GM19372 (cell line): ENCODE results near the gene HNRNPUL1.

Experiments
- ATAC-seq: cut with Tn5 transposase; IDR thresholded peaks from one replicate; pipeline ENCODE4 v1.9.1; 2021; ENCODE audit warnings: mild to moderate bottlenecking, low read depth, moderate library complexity; ENCODE audit not compliant: unreplicated experiment

HNRNPUL1 gene

DNA sequence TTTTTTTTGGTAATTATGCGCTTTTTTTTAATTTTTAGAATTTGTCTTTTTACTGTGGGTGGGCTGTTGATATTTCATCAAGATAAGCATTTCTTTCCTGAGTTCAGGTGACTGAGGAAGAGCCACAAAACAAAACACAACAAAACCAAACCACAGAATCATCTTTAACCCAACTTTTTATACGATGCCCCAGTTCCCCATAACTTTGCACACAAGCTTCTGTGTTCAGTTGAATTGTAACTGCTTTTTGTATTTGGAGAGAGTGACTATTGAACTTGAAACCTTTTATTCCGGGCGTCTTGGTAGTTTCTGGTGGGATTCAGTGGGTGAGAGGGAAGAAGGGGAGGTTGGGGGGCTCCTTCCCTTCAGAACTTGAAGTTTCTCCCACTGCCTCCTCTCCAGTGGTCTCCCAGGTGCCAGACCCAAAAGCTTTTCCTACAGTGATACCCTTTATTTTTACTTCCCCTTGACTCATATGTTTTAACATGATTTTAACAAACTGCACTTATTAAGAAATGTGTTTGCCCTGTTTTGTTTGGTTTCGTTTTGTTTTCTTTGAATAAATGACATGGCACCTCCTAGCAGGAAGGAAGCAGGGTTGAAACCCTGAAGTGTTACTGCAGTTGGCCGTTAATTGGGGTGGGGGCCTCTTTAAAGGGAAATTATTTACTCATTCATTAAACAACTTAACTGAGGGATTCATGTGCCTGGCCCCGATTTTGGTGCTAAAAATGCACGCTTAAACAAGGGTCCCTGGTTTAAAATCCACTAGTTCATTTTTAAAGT is 43.1 kb downstream of the HNRNPUL1 start:
- ATAC-seq, result no peak

DNA sequence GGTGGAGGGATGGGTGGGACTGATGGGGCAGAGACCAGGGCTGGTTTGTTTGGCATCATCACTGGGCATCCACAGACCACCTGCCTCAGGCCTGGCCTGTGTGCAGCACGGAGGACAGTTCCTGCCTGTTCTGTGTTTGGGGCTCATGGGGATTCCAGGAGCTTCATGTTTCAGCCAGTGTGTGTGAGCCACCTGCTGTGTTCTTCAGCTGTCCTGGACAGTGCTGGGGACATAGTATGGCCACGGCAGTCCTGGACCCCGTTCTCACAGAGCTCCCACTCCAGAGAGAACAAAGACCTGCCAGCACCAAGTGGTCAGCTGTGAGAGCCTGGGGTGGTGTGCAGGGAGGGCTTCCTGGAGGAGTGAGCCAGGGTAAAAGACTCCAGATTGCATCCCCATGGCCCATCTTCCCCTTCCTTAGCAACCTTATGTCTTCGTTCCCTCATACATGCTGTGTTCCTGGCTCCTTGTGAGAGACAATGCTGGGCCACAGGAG is 43.8 kb downstream of the HNRNPUL1 start:
- no peak for ATAC-seq

DNA sequence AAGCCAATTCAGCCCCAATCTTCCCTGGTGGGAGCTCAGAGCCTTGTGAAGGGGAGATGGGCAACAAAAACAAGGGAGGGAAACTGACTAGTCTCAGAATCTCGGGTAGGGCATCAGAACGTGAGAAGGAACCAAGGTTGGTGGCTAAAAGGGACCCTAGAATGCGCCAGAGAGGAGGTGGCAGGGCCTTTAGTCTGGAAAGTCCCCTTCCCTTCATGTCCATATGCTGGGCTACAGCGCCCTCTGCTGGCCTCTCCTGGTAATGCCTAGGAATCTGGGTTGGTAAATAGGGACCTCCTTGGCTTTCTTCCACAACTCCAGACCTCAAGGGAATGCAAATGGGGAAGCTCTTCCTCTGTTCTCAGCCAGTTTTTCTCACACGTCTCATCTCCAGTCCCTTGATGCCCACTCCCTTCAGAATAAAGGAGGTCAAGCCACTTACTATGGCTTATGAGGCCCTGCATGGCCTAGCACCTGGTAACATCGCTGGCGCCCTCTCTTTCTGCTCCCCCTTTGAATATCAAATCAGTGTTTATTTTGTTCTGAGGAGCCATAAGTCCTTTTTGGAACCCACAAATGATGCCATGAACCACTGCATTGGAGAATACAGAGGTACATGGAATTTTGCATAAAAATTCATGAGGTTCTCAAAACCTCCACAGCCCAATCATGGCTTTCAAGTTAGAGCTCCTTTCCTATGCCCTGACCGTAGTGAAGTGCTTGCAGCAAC is 44.4 kb downstream of the HNRNPUL1 start:
- ATAC-seq, result no peak

DNA sequence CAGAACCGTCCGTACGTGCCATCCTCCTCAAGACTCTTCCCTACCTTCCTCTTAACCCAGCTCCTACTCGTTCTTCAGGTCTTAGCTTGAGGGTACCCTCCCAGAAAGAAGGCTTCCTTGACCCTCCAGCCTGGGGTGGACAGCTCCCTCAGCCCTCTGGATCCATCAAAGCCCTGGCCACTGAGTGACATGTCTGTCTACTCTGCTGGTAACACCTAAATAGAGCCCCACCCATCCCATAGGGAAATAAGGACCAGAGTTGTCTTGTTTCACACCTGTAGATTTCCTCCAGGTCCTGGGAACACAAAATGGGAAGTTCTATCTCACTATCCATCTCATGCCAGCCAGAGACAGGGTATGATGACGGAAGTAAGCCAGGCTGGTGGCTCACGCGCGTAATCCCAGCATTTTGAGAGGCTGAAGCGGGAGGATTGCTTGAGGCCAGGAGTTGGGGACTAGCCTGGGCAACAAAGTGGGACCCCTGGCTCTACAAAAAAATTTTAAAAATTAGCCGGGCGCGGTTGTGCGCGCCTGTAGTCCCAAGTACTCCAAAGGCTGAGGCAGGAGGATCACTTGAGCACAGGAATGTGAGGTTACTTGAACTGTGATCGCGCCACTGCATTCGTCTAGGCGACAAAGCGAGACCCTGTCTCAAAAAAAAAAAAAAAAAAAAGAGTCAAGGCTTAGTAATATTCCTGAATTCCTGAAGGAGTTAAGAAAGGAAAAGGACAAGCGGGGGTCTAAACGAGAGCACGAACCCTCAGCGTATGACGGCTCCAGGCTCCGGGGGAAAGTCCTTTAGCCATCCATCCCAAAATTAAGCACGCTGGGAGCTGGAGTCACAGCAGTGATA is 45.2 kb downstream of the HNRNPUL1 start:
- no peak for ATAC-seq

DNA sequence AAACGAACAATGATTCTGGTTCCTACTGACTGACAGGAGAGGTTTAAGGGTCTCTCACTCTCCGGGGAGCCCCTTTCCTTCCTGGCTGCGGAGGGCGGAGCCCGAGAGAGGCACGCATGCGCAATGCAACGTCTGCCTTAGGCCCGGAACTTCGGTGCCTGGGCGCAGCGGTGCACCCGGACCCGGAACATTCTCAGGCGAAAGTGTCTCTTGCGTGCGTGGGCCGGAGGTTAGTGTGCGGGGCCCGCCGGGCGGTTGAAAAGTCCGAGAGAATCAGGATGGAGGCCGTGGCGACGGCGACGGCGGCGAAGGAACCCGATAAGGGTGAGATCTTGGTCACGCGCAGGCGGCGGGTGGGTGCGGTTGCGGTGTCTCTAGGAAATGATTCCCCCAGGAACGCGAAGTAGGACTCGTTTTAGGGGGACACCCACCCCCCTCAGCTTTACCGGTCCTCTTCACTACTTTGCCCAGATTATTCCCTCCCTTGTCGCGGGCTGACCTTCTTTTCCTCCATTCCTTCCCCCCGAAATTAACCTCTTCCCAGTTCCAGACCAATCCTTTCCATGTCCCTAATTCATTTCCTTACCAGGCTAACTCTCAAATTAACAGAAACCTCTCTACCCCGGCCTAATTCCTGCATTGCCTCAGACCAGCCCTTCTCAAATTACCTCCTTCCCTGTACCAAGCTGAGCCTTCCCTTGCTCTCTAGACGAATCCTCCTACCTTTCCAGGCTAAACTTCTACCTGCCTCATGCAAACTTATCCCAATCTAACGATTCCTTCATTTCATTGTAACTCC is 46.1 kb downstream of the HNRNPUL1 start, which contains the start of gene CCDC97:
Gene CCDC97 (plus strand): TSS at position 140 of the 799 bp plus-strand sequence. CDS start 139 bp downstream, at position 279.
- ATAC-seq, result peak; percentile 71

DNA sequence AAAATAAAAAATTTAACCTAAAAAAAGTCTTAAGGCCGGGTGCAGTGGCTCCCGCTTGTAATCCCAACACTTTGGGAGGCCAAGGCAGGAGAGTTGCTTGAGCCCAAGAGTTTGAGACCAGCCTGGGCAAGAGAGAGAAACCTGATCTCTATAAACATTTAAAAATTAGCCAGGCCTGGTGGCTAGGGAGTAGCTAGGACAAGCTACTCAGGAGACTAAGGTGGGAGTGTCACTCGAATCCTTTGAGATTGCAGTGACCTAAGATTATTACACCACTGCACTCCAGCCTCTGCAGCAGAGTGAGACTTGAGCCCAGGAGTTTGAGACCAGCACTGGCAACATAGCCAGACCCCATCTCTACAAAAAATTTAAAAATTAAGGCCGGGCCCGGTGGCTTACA is 46.9 kb downstream of the HNRNPUL1 start:
- ATAC-seq, result no peak

DNA sequence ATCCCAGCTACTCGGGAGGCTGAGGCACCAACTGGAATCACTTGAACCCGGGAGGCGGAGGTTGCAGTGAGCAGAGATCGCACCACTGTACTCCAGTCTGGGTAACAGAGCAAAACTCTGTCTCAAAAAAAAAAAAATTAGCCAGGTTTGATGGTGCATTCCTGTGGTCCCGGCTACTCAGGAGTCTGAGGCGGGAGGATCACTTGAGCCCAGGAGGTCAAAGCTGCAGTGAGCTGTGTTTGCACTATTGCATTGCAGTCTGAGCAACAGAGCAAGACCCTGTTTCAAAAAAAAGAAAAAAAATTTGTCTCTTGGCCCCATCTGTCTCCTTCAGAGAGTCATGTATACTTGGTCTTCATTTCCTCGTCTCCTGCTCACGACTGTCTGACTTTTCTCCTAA is 47.4 kb downstream of the HNRNPUL1 start:
- no peak for ATAC-seq

DNA sequence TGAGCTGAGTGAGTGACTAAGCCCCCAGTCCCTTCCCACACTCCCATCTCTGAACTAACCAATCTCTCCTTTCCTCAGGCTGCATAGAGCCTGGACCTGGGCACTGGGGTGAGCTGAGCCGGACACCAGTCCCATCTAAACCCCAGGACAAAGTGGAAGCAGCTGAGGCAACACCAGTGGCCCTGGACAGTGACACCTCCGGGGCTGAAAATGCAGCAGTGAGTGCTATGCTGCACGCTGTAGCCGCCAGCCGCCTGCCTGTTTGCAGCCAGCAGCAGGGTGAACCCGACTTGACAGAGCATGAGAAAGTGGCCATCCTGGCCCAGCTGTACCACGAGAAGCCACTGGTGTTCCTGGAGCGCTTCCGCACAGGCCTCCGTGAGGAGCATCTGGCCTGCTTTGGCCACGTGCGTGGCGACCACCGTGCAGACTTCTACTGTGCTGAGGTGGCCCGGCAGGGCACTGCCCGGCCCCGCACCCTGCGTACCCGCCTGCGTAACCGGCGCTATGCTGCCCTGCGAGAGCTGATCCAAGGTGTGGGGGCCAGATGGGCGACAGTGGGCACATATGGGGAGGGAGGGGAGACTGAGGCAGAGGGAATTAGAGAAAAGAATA is 52.2 kb downstream of the HNRNPUL1 start:
- no peak for ATAC-seq

DNA sequence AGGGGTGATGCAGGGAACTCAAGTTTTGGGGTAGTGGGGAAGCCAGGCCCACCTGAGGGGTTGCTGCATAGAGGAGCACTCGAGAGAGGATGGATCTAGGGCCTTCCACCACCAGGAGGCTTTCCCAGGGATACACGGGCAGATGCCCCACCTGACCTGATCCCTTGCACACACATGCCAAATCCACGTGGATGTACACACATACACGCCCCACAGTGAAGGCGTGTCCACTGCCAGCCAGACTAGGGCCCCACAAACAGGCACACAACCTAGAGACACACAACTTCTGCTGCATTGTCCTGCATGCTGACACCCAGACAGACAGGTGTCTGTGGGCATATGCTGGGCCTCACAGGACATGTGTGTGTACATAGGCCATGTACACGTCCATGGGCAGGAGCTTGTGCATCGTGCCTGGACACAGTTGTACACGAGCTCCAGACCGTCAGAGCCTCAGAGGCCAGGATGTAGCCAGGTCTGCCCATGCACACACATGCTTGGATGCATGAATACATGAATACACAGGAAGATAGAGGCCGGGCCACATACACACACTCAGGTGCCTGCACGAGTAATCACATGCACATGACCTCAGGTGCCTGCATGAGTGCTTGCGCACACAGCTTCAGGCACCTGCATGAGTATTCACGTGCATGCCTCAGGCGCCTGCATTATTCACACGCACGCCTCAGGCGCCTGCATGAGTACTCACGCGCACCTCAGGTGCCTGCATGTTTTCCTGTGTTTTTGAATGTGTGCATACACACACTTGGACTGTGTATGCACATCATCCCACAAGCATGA is 54.7 kb downstream of the HNRNPUL1 start:
- no peak for ATAC-seq

DNA sequence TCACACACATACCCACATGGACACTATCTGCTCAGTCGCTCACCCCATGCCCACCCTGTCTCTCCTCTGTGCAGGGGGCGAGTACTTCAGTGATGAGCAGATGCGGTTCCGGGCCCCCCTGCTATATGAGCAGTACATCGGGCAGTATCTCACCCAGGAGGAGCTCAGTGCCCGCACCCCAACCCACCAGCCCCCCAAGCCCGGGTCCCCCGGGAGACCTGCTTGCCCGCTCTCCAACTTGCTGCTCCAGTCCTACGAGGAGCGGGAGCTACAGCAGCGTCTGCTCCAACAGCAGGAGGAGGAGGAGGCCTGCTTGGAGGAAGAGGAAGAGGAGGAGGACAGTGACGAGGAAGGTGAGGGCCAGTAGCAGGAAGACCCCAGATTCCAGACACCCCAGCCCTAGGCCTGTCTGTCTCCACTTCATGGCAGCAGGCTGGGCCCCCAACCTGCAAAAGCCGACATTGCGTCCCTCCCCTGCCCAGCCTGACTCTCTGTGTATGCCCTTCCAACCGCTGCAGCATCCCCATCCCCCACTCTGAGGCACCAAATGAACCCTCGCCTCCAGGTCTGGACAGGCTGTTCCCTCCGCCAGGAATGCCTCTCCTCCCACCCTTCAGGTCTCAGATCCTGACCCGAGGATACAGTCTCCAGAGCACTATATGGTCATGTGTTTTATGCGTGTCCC is 55.5 kb downstream of the HNRNPUL1 start:
- ATAC-seq, result no peak

DNA sequence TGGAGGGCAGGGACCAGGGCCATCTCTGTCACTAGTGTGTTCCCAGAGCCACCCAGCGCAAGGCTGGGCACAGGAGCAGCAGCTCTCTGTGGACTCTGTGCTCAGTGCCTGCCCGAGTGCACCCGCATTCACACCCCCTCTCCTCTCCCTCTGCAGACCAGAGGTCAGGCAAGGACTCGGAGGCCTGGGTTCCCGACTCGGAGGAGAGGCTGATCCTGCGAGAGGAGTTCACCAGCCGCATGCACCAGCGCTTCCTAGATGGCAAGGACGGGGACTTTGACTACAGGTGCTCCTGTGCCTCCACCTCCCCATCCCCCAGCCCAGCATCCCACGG is 56.0 kb downstream of the HNRNPUL1 start:
- ATAC-seq, result no peak

DNA sequence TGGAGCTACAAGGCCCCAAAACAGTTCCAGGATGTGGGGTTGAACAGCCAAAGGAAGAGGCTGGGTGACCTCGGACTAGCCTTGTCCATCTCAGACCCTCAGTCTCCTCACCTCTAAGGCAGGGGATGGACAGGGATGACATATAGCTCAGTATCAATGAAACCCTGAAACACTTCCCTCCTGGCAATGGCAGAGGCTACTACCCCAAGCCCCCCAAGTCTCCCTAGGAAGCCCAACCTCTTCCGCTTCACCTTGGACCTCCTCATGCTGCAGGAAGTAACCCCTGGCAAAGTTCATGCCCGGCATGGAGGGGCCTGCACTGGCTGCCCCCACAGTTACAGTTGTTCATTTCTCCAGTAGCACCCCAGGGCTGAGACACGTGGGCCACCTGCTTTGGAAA is 56.4 kb downstream of the HNRNPUL1 start:
- ATAC-seq, result no peak

DNA sequence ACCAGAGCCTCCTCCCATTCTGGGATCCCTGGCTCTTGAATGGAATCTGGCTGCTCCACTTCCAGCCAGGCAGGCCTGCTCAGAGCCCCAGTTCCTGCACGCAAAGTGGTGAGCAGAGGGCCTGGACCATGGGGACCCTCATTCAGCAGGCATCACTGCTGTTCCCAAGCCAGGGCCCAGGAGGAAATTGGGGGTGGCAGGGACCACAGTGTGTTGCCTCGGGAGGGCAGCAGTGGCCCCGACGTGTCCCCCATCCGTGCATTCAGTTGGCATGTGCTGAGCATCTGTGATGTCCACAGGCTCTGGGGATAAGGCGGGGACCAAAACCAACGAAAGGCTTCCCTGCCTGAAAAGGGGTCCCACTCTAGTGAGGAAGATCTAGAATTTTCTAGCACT is 57.0 kb downstream of the HNRNPUL1 start:
- no peak for ATAC-seq

DNA sequence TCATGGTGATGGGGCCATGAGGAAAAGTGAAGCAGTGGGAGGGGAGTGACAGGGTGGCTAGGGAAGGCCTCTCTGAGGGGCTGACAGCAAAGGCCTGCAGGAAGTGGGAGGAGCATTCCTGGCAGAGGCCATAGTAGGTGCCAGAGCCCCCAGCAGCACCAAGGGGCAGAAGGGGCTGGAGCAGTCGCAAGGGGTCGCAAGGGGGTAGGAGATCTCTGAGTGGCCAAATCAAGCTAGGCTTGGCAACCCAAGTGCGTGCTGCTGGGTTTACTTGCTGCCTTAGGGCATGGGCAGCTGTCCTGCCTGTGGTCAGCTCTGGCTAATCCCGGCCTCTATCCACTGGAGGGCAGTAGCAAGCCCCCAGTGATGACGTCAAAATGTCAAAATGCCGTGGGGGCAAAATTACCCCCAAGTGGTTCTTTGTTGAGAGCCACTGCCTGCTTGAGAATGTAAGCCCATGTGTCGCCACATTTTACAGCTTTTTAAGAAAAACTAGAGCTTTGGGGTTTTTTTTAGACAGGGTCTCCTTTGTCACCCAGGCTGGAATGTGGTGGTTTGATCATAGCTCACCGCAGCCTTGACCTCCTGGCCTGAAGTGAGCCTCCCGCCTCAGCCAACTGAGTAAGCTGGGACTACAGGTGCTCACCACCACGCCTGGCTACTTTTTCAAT is 57.6 kb downstream of the HNRNPUL1 start:
- ATAC-seq, result no peak

DNA sequence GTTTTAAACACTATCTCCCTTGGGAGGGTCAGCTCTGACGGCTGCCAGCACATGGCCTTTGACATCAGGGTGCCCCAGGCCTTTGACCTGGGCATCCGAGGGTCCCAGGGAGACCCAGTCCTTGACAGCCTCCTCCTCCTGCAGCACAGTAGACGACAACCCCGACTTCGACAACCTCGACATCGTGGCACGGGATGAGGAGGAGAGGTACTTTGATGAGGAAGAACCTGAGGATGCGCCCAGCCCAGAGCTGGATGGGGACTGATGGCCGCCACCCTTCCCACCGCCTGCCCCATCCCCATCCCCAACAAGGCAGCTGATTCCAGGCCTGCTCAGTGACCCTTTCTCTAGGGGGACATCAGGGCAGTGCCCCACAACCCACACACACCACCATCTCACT is 58.3 kb downstream of the HNRNPUL1 start:
- ATAC-seq, result no peak

DNA sequence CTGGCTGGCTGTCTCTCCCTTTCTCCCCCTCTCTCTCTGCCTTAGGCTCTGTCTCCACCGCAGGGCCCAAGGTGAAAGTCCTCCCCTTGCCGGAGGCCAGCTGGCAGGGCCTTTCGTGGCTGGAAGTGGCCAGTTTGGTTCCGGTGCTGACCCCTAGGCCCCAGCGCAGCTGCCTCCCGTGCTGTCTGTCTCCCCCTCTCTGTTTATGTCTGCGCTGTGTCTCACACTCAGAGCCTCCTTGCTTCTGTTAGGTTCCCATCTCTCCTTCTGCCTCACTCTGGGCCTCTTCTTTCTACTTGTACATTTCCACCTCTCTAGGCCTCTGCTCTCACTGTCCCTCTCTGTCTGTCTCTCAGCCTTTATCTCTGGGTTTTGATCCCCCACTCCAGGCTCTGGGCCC is 58.9 kb downstream of the HNRNPUL1 start:
- ATAC-seq, result no peak

DNA sequence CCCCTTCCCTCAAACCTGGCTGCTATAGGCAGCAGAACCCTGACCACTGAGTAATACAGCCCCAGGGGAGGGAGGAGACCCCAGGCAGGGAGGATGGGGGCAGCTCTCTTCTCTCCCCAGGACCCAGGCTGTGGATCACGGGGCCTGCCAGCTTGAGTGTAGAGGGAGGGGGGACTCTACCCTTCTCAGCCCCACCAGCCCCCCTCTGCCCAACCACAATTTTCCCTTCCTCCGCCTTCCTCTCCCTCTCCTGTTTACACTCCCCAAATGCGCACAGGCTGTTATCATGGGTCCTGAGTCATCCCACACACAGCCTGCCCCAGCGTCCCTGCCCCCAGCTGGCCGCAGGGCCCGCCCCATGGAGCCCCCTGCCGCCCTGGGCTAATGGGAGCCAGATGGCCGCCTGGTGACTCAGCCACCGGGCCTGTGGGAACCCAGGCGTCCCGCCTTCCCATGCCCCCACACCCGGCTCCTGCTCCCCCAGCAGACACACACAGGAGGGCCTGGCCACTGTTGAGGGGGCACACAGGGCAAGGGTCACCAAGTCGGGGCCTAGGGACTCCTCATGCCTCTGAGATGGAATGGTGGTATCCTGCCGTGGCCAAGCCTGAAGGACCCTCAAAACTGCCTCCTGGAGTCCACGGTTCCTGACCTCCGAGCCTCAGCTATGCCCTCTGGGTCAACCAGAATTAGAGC is 59.4 kb downstream of the HNRNPUL1 start:
- no peak for ATAC-seq
